NCI-H2171 treated with DMSO at 0.1 percent for 48 hours (cell line): ENCODE measurements around the gene PCBP3.

Source experiments
- DNase-seq: peaks from one replicate; lab custom pipeline; 2025; lab: John Stamatoyannopoulos, UW

PCBP3 gene

GRCh38 chr21:45930792-45931191 lies 287.3 kb downstream of the PCBP3 start:
- DNase-seq: no peak

GRCh38 chr21:45931397-45931969 lies 288.0 kb downstream of the PCBP3 start:
- DNase-seq: no peak

GRCh38 chr21:45932922-45933502 lies 289.5 kb downstream of the PCBP3 start:
- no peak for DNase-seq

- no peak for DNase-seq
Measured at GRCh38 chr21:45934085-45934484, 290.6 kb downstream of the PCBP3 start.

GRCh38 chr21:45934554-45934953 lies 291.0 kb downstream of the PCBP3 start:
- DNase-seq: no peak

- peak; percentile 12 for DNase-seq
Measured at GRCh38 chr21:45935628-45936027, 292.1 kb downstream of the PCBP3 start.

GRCh38 chr21:45937721-45938452 lies 294.4 kb downstream of the PCBP3 start:
- peak; percentile 97 for DNase-seq

- peak; percentile 79 for DNase-seq
Measured at GRCh38 chr21:45938453-45938755, 294.9 kb downstream of the PCBP3 start.

GRCh38 chr21:45938811-45939520 lies 295.4 kb downstream of the PCBP3 start:
- DNase-seq: no peak

- no peak for DNase-seq
Measured at GRCh38 chr21:45939521-45940045, 296.1 kb downstream of the PCBP3 start.

GRCh38 chr21:45940091-45940490 lies 296.6 kb downstream of the PCBP3 start:
- DNase-seq: no peak

- peak; percentile 71 for DNase-seq
Measured at GRCh38 chr21:45940621-45941337, 297.3 kb downstream of the PCBP3 start.

- DNase-seq: no peak
Measured at GRCh38 chr21:45941338-45941710, 297.8 kb downstream of the PCBP3 start.

- DNase-seq: peak; percentile 13
Measured at GRCh38 chr21:45941717-45942546, 298.4 kb downstream of the PCBP3 start.

- no peak for DNase-seq
Measured at GRCh38 chr21:45942755-45943629, 299.5 kb downstream of the PCBP3 start.

GRCh38 chr21:45943630-45944540 lies 300.4 kb downstream of the PCBP3 start:
- no peak for DNase-seq

- no peak for DNase-seq
Measured at GRCh38 chr21:45944601-45945000, 301.1 kb downstream of the PCBP3 start.

- no peak for DNase-seq
Measured at GRCh38 chr21:45945066-45945867, 301.7 kb downstream of the PCBP3 start.
